Measurements from ENCODE around the gene IPO4. TPM values are rescaled to one million over a fixed set of nuclear protein-coding genes. Genes with fewer than 3 reads are reported as not detected.

The IPO4 gene
- total and polyA plus RNA-seq, 2 of the 13 experiments (the other 11 are each of a cell fraction or from before 2014, with no cell fraction given) = 39.0 to 179 TPM

GRCh38 chr14:24135834-24136683, 52.6 kb downstream of the IPO4 start, which contains the start of gene PSME1 (continued):
- peak; percentile 87; the same call in 1 of the 2 replicates for TF ChIP-seq NFAT5 (CRISPR knock-in tag; IDR thresholded peaks at IDR 0.05)
- no peak for TF ChIP-seq RARG (CRISPR knock-in tag; IDR thresholded peaks at IDR 0.05; ENCODE audit: low read depth)
- TF ChIP-seq ZNF101 (CRISPR knock-in tag; IDR thresholded peaks at IDR 0.05; ENCODE audit: borderline replicate concordance, low read depth) = no peak
- peak; percentile 13; the same call in 1 of the 2 replicates for TF ChIP-seq HCFC1 (IDR thresholded peaks at IDR 0.05; ENCODE audit: low read depth, low read length)
- peak; percentile 98 for TF ChIP-seq MXD3 (CRISPR knock-in tag; IDR thresholded peaks at IDR 0.05)
- no peak for TF ChIP-seq ZBTB25 (CRISPR knock-in tag; IDR thresholded peaks at IDR 0.05)
- TF ChIP-seq ZMYM3 (CRISPR knock-in tag; IDR thresholded peaks at IDR 0.05) = no peak
- peak; percentile 53 for TF ChIP-seq AGO1 (IDR thresholded peaks at IDR 0.05; ENCODE audit: low read depth, low read length, poor library complexity, severe bottlenecking)
- TF ChIP-seq CREB3 (CRISPR knock-in tag; IDR thresholded peaks at IDR 0.05) = peak; percentile 93
- TF ChIP-seq ZNF780A (CRISPR knock-in tag; IDR thresholded peaks at IDR 0.05) = no peak
- TF ChIP-seq PRDM4 (CRISPR knock-in tag; IDR thresholded peaks at IDR 0.05; ENCODE audit: borderline replicate concordance) = peak; percentile 71
- no peak for TF ChIP-seq ZNF670 (CRISPR knock-in tag; IDR thresholded peaks at IDR 0.05; ENCODE audit: borderline replicate concordance)
- 0 out of 2 replicates have a peak, but pooled peaks have one; percentile 58 for TF ChIP-seq MATR3 (CRISPR knock-in tag; IDR thresholded peaks at IDR 0.05)
- TF ChIP-seq TFDP1 (CRISPR knock-in tag; IDR thresholded peaks at IDR 0.05; ENCODE audit: borderline replicate concordance) = peak; percentile 93
- TF ChIP-seq CREB1 (IDR thresholded peaks at IDR 0.05) = no peak
- no peak for TF ChIP-seq CREB1 (CRISPR knock-in tag; IDR thresholded peaks at IDR 0.05)
- TF ChIP-seq PPARG (CRISPR knock-in tag; conservative IDR thresholded peaks at IDR 0.05) = peak; percentile 43

Data from HepG2 (cell line).